ENCODE results near the gene PTPRD.

The PTPRD gene

GRCh38 chr9:8860086-8860485, 1752.7 kb downstream of the PTPRD start:
- no peak overlapping the region for H3K4me3 ChIP-seq (ENCODE audit: low read length)
- TF ChIP-seq ZNF274 (IDR thresholded peaks at IDR 0.05; ENCODE audit: low read depth, low read length), result no peak

DNA sequence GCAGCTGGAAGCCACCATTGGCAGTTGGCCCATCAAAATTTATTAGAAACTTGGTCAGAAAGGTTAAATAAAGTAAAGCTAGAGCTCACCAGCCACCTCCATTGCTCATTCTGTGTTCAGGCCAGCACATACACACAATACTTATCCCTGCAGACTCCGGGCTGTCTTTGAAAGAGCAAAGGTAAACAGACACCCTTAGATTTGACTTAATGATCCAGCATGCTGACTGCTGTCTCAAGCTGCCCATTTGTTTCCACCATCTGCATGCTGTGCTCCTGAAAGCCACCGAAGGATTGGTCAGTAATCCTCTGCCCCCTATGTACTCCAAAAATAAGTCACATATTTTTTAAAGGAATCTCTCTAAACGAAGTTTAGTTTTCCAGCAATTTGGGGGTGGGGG, 1753.4 kb downstream of the PTPRD start:
- no peak for TF ChIP-seq ZNF274 (IDR thresholded peaks at IDR 0.05; ENCODE audit: low read depth, low read length)
- H3K4me3 ChIP-seq (ENCODE audit: low read length), result no peak overlapping the region

- TF ChIP-seq ZNF274 (IDR thresholded peaks at IDR 0.05; ENCODE audit: low read depth, low read length), result no peak
- no peak overlapping the region for H3K4me3 ChIP-seq (ENCODE audit: low read length)
These were observed 1754.1 kb downstream of the PTPRD start for GRCh38 chr9:8858596-8859161.

- no peak for TF ChIP-seq ZNF274 (IDR thresholded peaks at IDR 0.05; ENCODE audit: low read depth, low read length)
- H3K4me3 ChIP-seq (ENCODE audit: low read length), result peak overlapping the region; percentile 29; the same call in 1 of the 2 replicates
These were observed 1754.7 kb downstream of the PTPRD start for GRCh38 chr9:8857926-8858595.

GRCh38 chr9:8857068-8857925, 1755.5 kb downstream of the PTPRD start:
- H3K4me3 ChIP-seq (ENCODE audit: low read length), result peak overlapping the region; percentile 30
- TF ChIP-seq ZNF274 (IDR thresholded peaks at IDR 0.05; ENCODE audit: low read depth, low read length), result no peak

DNA sequence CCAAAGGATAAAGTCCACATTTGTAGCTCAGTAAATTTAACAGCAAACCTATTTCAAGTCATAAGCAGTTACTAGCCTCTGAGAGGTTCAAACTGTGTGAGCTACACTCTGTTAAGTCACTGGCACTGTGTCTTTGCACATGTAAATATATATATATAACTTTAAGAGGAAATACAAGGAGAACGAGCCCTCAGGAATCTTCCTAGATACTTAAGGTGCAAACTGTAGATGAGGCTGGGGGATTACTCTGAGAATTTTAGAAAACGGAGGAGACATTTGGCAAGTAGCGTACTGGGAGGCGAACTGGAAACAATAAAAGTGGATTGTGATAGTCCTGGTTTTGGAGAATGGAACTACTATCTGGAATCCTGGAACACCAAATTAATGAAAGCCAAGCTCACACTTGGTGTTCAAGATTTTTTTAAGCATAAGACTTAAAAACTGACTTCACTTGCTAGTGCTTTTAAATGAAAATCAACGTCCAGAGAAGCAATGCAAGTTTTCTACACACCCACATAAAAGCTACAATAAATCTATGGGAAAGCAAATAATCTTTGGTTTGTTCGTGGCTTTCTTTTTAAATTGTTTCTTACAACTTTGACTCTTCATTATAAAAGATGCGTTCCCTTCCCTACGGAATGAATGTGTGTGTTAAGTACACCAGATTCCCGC, 1756.3 kb downstream of the PTPRD start:
- TF ChIP-seq ZNF274 (IDR thresholded peaks at IDR 0.05; ENCODE audit: low read depth, low read length), result no peak
- peak overlapping the region; percentile 0; the same call in 1 of the 2 replicates for H3K4me3 ChIP-seq (ENCODE audit: low read length)

- no peak for TF ChIP-seq ZNF274 (IDR thresholded peaks at IDR 0.05; ENCODE audit: low read depth, low read length)
- no peak overlapping the region for H3K4me3 ChIP-seq (ENCODE audit: low read length)
These were observed 1757.8 kb downstream of the PTPRD start for GRCh38 chr9:8855046-8855445.

DNA sequence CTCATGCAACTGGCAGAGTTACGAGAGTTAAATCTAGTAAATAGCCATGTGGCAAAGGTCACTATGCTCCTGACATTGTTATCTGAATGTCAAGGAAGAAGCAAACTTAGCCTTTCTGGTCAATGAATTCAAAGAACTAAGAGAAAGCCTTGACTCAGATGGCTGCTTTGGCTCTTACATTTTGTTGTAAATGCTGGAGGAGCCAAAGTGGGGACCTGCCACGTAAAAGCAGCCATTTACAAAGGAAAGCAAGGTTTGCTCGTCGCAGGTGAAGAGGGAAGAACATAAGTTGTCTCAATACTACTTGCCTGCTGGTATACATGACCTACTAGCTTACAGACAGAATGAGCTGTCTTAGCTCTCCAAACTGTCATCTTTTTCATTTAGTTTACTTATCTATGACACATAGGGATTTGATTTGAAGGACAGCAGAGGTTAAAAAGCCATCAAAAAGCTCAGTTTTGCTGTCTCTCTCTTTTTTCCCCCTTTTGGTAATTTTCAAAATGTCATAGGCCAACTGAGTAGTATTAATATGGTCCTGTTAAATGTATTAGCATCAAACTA, 1760.4 kb downstream of the PTPRD start:
- no peak for TF ChIP-seq ZNF274 (IDR thresholded peaks at IDR 0.05; ENCODE audit: low read depth, low read length)
- no peak overlapping the region for H3K4me3 ChIP-seq (ENCODE audit: low read length)

DNA sequence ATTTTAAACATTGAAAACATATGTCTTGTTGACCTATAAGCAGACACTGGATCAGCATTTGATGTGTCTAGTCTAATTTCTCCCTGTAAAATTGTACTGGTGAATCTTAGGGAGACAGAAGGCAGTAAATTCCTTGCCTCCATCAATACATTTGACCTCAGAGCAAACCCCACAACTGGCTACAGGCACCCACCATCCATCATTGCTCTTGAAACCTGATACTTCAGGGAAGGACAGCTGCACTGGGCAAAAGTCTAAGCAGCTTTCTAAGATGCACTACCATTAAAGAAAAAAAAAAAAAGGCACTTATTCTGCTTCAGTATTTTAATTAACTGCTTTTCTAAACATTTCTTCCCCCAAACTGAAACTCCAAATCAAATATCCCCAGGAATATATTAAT, 1761.9 kb downstream of the PTPRD start:
- H3K4me3 ChIP-seq (ENCODE audit: low read length), result no peak overlapping the region
- no peak for TF ChIP-seq ZNF274 (IDR thresholded peaks at IDR 0.05; ENCODE audit: low read depth, low read length)

GRCh38 chr9:8845808-8846207, 1767.0 kb downstream of the PTPRD start:
- no peak overlapping the region for H3K4me3 ChIP-seq (ENCODE audit: low read length)
- TF ChIP-seq ZNF274 (IDR thresholded peaks at IDR 0.05; ENCODE audit: low read depth, low read length), result no peak

GRCh38 chr9:8845376-8845775, 1767.4 kb downstream of the PTPRD start:
- no peak overlapping the region for H3K4me3 ChIP-seq (ENCODE audit: low read length)
- no peak for TF ChIP-seq ZNF274 (IDR thresholded peaks at IDR 0.05; ENCODE audit: low read depth, low read length)

- no peak for TF ChIP-seq ZNF274 (IDR thresholded peaks at IDR 0.05; ENCODE audit: low read depth, low read length)
These were observed 1768.3 kb downstream of the PTPRD start for GRCh38 chr9:8844549-8844948.

DNA sequence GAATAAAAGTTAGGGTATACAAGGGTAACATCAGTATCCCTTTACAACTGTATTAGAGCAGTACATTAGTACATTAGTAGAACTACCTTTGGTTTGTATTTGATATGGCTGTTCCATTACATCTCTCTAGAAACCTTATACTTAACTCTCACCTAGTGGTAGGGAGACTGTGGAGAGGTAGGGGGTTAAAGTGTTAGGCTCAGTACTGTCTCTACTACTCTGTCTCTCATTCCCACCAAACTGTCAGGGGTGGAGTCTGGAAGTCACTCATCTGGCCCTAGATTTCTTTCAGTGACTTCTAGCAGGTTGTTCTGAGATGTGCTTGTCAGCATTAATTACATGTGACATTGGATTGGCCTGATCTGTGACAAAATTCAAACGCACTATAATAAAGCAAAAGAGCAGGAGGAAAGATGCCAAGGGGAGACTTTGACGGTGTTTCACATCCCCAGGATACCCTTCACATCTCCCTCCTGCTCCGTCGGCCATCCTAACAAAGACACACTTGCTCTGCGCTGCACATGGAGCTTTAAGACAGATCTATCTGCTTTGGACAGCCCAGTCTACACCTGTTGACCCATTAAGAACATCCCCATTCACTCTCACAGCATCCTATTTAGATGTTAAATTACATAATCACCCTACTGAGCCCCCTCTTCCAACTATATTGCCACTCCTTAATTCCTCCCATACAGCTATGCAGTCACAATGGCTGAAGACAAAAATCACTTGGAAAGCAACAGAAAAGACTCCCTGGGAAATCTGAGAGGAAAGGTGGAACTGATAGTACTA, 1770.2 kb downstream of the PTPRD start:
- TF ChIP-seq ZNF274 (IDR thresholded peaks at IDR 0.05; ENCODE audit: low read depth, low read length), result no peak
- H3K4me3 ChIP-seq (ENCODE audit: low read length), result no peak overlapping the region

More at GRCh38 chr9:8844549-8844948, 1768.3 kb downstream of the PTPRD start:
- H3K4me3 ChIP-seq (ENCODE audit: low read length), result no peak overlapping the region

All from GM08714 (cell line).